Endothelial cell of umbilical vein (primary cell): ENCODE data around the gene RPP38. TPM values are rescaled to one million over a fixed set of nuclear protein-coding genes. Genes with fewer than 3 reads are reported as not detected.

Source experiments
- BruUV-seq: library from RNA; stranded (reverse); fragments of 400-500 nt; replicated peaks from 2 replicates; lab custom pipeline; 2021; lab: Mats Ljungman, UMichigan
- CTCF ChIA-PET: fragments of 300-600, 350-600 bp; sonication (Branson Sonifier 250); formaldehyde crosslinking; loops from one replicate; lab custom pipeline; 2021; ENCODE audit warnings: antibody characterized with exemption, inconsistent platforms; lab: Charles Lee
- POLR2A ChIA-PET: fragments of 300-600, 350-600 bp; sonication (Branson Sonifier 250); formaldehyde crosslinking; loops from one replicate; lab custom pipeline; 2021; ENCODE audit warnings: antibody characterized with exemption, inconsistent platforms; lab: Charles Lee
- DNase-seq: peaks from one replicate; pipeline ENCODE4 v3.0.0-alpha.2; 2011; ENCODE audit warnings: low read depth, low spot score
- FAIRE-seq: peaks from 2 replicates; lab custom pipeline; 2011; peaks lifted over from hg19 to GRCh38; lab: Jason Lieb, UNC
- H2AFZ ChIP-seq: 2 replicates; pipeline ENCODE4 v1.6.0; 2012; ENCODE audit warnings: low read depth, low read length, control low read depth, inconsistent platforms
- H3K27ac ChIP-seq: 2 replicates; pipeline ENCODE4 v1.5.1; 2011; ENCODE audit warnings: low read depth, mild to moderate bottlenecking, control low read depth, low read length, moderate library complexity; ENCODE audit not compliant: insufficient read depth
- H3K27me3 ChIP-seq, 2 experiments: 2 replicates each; pipeline versions ENCODE4 v1.6.0 to v1.6.1; 2011; ENCODE audit warnings: low read length in 2 of 2, mixed read lengths in 1 of 2; ENCODE audit not compliant: control insufficient read depth in 2 of 2, insufficient read depth in 2 of 2
- H3K36me3 ChIP-seq, 2 experiments: 2 replicates in 1 of 2; 3 replicates in 1 of 2; pipeline ENCODE4 v1.5.1; 2011; ENCODE audit warnings: low read length in 2 of 2, mild to moderate bottlenecking in 1 of 2, moderate library complexity in 1 of 2; ENCODE audit not compliant: control insufficient read depth in 2 of 2, insufficient read depth in 2 of 2; ENCODE audit errors: extremely low read depth in 1 of 2
- H3K4me1 ChIP-seq: 3 replicates; pipeline ENCODE4 v1.5.1; 2011; ENCODE audit warnings: mild to moderate bottlenecking, low read length; ENCODE audit not compliant: control insufficient read depth, insufficient read depth; ENCODE audit errors: extremely low read depth
- H3K4me2 ChIP-seq: 2 replicates; pipeline ENCODE4 v1.6.1; 2011; ENCODE audit warnings: low read length, control low read depth, mixed read lengths; ENCODE audit not compliant: insufficient read depth
- H3K4me3 ChIP-seq, 3 experiments: fragments of 200-600 bp in 1 of 3; sonication (generic), shearing (Covaris generic) in 1 of 3; replicated peaks in 1 of 3; 2 replicates each; pipeline ENCODE4 v1.5.1; 2011 to 2016; ENCODE audit warnings: control low read depth in 3 of 3, low read length in 3 of 3, mild to moderate bottlenecking in 2 of 3, inconsistent platforms in 1 of 3, low read depth in 1 of 3, moderate library complexity in 1 of 3; ENCODE audit not compliant: insufficient read depth in 1 of 3
- H3K79me2 ChIP-seq: 2 replicates; pipeline ENCODE4 v1.6.0; 2012; ENCODE audit warnings: low read length, inconsistent platforms; ENCODE audit not compliant: control insufficient read depth, insufficient read depth
- H3K9ac ChIP-seq: replicated peaks from 2 replicates; pipeline ENCODE3; 2011; ENCODE audit warnings: low read length, control low read depth; ENCODE audit not compliant: insufficient read depth; ENCODE audit errors: extremely low read depth
- H3K9me1 ChIP-seq: replicated peaks from 3 replicates; pipeline ENCODE4 v1.6.0; 2011; ENCODE audit warnings: mild to moderate bottlenecking, low read length; ENCODE audit not compliant: control insufficient read depth, insufficient read depth; ENCODE audit errors: extremely low read depth
- H3K9me3 ChIP-seq: replicated peaks from 2 replicates; pipeline ENCODE4 v1.5.1; 2012; ENCODE audit warnings: low read length, inconsistent platforms; ENCODE audit not compliant: control insufficient read depth, insufficient read depth
- H4K20me1 ChIP-seq: replicated peaks from 2 replicates; pipeline ENCODE3; 2011; ENCODE audit warnings: mild to moderate bottlenecking, low read length; ENCODE audit not compliant: control insufficient read depth, insufficient read depth; ENCODE audit errors: extremely low read depth
- EZH2 ChIP-seq: IDR thresholded peaks from 2 replicates; pipeline ENCODE4 v1.6.1; 2012; ENCODE audit warnings: borderline replicate concordance, low read depth, mild to moderate bottlenecking, moderate library complexity, low read length, inconsistent platforms; ENCODE audit not compliant: severe bottlenecking
- FOS ChIP-seq: IDR thresholded peaks from 2 replicates; pipeline ENCODE4 v1.6.1; 2011; ENCODE audit warnings: mild to moderate bottlenecking, low read length, moderate library complexity, borderline replicate concordance; ENCODE audit not compliant: insufficient read depth
- GATA2 ChIP-seq: IDR thresholded peaks from 2 replicates; pipeline ENCODE4 v1.7.0; 2011; ENCODE audit warnings: low read depth, mild to moderate bottlenecking, moderate library complexity, mixed read lengths, low read length; ENCODE audit not compliant: insufficient read length, insufficient read depth
- JUN ChIP-seq: IDR thresholded peaks from 2 replicates; pipeline ENCODE4 v1.6.1; 2011; ENCODE audit warnings: borderline replicate concordance, low read depth; ENCODE audit not compliant: insufficient read length, insufficient read depth
- MAX ChIP-seq: IDR thresholded peaks from 2 replicates; pipeline ENCODE4 v1.6.1; 2011; ENCODE audit not compliant: insufficient read depth, insufficient read length
- MYC ChIP-seq: IDR thresholded peaks from one replicate; pipeline ENCODE4 v1.6.1; 2011; ENCODE audit warnings: mild to moderate bottlenecking, low read depth, low read length
- POLR2A ChIP-seq: IDR thresholded peaks from 2 replicates; pipeline ENCODE4 v1.6.1; 2012; ENCODE audit warnings: low read depth, mild to moderate bottlenecking, control low read depth, low read length
- POLR2AphosphoS5 ChIP-seq: IDR thresholded peaks from 2 replicates; pipeline ENCODE4 v1.6.1; 2012; ENCODE audit warnings: low read depth, mild to moderate bottlenecking, control low read depth, low read length, moderate library complexity; ENCODE audit not compliant: insufficient read depth
- dilution Hi-C: fragments of 300-500 bp; cut with MboI; formaldehyde crosslinking; loops from one replicate; pipeline ENCODE4 v1.15.0; 2019; ENCODE audit warnings: low sequenced_read_pairs; ENCODE audit not compliant: extremely low pct_ligation_motif_present
- intact Hi-C: fragments of 100-400 bp; cut with micrococcal nuclease; formaldehyde crosslinking; loops from one replicate; pipeline ENCODE4 v1.10.0; 2022
- polyA plus RNA-seq, 4 experiments: library from polyadenylated mRNA; depleted of rRNA in 3 of 4; stranded (reverse) in 3 of 4; unstranded in 1 of 4; fragments of >200 nt; gene quantifications; 2 replicates each; pipeline versions ENCODE4 v1.2.1 to v1.2.3, GENCODE V29; 2011 to 2012; ENCODE audit warnings: missing spikeins in 1 of 4
- total RNA-seq: library from RNA; stranded (reverse); gene quantifications from 2 replicates; pipeline ENCODE4 v1.2.3, GENCODE V29; 2021
- TF ChIP-seq, protein P1 (sequence below), 2 donors: IDR thresholded peaks; 1 replicate in 1 of 2; 2 replicates in 1 of 2; pipeline ENCODE4 v1.5.1; 2011; ENCODE audit warnings: low read length in 2 of 2, mild to moderate bottlenecking in 2 of 2, moderate library complexity in 2 of 2, control low read depth in 1 of 2, inconsistent platforms in 1 of 2, low read depth in 1 of 2; ENCODE audit not compliant: insufficient read depth in 1 of 2; ENCODE audit errors: extremely low read depth in 1 of 2

RPP38 gene
- total and polyA plus RNA-seq, 2 donors (not counting 3 experiments of a cell fraction or from before 2014, with no cell fraction given): 9.0 to 10.6 TPM

- intact Hi-C loops (loop anchor here (1.0 kb wide), 1 partner anchor 323 kb away; no protein-coding TSS in a partner anchor), dilution Hi-C loops (no loop called here)
- H3K4me3 ChIP-seq: peak overlapping the region in 2 of 3 experiments; percentile 80 to 98
- DNase-seq (no peak), FAIRE-seq (no peak)
- TSS peak; percentile 17 for BruUV-seq
- TF ChIP-seq EZH2: no peak
- H3K27ac ChIP-seq: no peak overlapping the region
- peak overlapping the region; percentile 59 for H3K4me2 ChIP-seq
- H3K36me3 ChIP-seq: no peaks in the 10 kb centered on the region
- H3K27me3 ChIP-seq: no peaks in the 10 kb centered on the region
- peaks cover 12% of the 10 kb centered on the region for H3K4me1 ChIP-seq
- peak overlapping the region; percentile 85 for H3K9ac ChIP-seq
- ChIA-PET POLR2A (no interaction called here), CTCF (no interaction called here)
- H4K20me1 ChIP-seq: no peaks in the 10 kb centered on the region
- no peaks in the 10 kb centered on the region for H3K9me3 ChIP-seq
- H2AFZ ChIP-seq: peak overlapping the region; percentile 52
- H3K79me2 ChIP-seq: peaks cover 25% of the 10 kb centered on the region
- H3K9me1 ChIP-seq: no peaks in the 10 kb centered on the region
Measured at GRCh38 chr10:15096661-15097010, 519 bp upstream of the RPP38 start.

DNA sequence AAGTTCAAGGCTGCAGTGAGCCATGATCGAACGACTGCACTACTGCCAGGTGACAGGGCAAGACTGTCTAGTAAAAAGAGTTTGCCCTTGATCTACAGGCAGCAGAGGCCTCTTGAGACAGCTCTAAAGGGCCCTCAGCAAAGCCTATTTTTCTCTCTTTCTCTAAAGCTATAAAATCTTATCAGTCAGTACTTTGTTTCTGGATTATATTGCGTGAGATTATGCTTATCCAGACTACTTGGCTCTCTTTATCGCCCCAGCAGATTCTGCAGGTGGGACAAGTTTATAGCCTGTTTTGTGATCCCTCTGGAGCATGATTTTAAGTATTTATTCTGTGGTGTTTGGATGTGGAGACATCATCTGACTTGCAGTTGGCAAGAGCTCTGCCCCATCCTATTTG lies 2.7 kb downstream of the RPP38 start:
- CTCF ChIA-PET: interaction anchor here (0.6 to 1.3 kb wide), 2 partner anchors 16 to 275 kb away, joined by 3 to 4 read pairs; no protein-coding TSS in a partner anchor

More for the DNA sequence above, 2.7 kb downstream of the RPP38 start:
- H3K4me2 ChIP-seq: no peak overlapping the region
- no peak overlapping the region for H3K4me3 ChIP-seq
- peaks cover 8 to 14% of the 10 kb centered on the region in 2 experiments for H3K36me3 ChIP-seq
- FAIRE-seq (no peak), DNase-seq (no peak)
- BruUV-seq: no TSS peak
- TF ChIP-seq MAX (no peak), GATA2 (no peak), POLR2AphosphoS5 (no peak), FOS (no peak), POLR2A (no peak), MYC (no peak), EZH2 (no peak), JUN (no peak)
- TF ChIP-seq, protein P1, sequence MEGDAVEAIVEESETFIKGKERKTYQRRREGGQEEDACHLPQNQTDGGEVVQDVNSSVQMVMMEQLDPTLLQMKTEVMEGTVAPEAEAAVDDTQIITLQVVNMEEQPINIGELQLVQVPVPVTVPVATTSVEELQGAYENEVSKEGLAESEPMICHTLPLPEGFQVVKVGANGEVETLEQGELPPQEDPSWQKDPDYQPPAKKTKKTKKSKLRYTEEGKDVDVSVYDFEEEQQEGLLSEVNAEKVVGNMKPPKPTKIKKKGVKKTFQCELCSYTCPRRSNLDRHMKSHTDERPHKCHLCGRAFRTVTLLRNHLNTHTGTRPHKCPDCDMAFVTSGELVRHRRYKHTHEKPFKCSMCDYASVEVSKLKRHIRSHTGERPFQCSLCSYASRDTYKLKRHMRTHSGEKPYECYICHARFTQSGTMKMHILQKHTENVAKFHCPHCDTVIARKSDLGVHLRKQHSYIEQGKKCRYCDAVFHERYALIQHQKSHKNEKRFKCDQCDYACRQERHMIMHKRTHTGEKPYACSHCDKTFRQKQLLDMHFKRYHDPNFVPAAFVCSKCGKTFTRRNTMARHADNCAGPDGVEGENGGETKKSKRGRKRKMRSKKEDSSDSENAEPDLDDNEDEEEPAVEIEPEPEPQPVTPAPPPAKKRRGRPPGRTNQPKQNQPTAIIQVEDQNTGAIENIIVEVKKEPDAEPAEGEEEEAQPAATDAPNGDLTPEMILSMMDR (IDR thresholded peaks at IDR 0.05; ENCODE audit: extremely low read depth in 1 of 2, insufficient read depth in 1 of 2, low read depth in 1 of 2, low read length in 2 of 2): no peak
- POLR2A ChIA-PET: no interaction called here
- H3K9me1 ChIP-seq: no peaks in the 10 kb centered on the region
- peaks cover 30% of the 10 kb centered on the region for H3K79me2 ChIP-seq
- H2AFZ ChIP-seq: no peak overlapping the region
- H3K9ac ChIP-seq: no peak overlapping the region
- H3K9me3 ChIP-seq: no peaks in the 10 kb centered on the region
- H3K4me1 ChIP-seq: peaks cover 12% of the 10 kb centered on the region
- intact Hi-C loops (loop anchor here (10.0 kb wide), 1 partner anchor 275 kb away; the partner anchor contains the start of gene FAM171A1), dilution Hi-C loops (no loop called here)
- H4K20me1 ChIP-seq: no peaks in the 10 kb centered on the region
- no peak overlapping the region for H3K27ac ChIP-seq
- no peaks in the 10 kb centered on the region for H3K27me3 ChIP-seq
